Hematopoietic multipotent progenitor cell treated with erythropoietin and hydrocortisone succinate and interleukin-3 and kit ligand, for 8 days (in vitro differentiated cells): Measurements from ENCODE around the gene SPATA13.
A peak's percentile ranks its signal among the peaks of the same experiment; 100 is the strongest.
"Not testable (repeated sequence)": the region's sequence is repeated elsewhere in the genome, so short reads cannot be mapped to it uniquely, and the experiment has no call there.

Experiments used
- DNase-seq: peaks from one replicate; pipeline ENCODE4 v3.0.0-alpha.2; 2015

Gene SPATA13

DNA sequence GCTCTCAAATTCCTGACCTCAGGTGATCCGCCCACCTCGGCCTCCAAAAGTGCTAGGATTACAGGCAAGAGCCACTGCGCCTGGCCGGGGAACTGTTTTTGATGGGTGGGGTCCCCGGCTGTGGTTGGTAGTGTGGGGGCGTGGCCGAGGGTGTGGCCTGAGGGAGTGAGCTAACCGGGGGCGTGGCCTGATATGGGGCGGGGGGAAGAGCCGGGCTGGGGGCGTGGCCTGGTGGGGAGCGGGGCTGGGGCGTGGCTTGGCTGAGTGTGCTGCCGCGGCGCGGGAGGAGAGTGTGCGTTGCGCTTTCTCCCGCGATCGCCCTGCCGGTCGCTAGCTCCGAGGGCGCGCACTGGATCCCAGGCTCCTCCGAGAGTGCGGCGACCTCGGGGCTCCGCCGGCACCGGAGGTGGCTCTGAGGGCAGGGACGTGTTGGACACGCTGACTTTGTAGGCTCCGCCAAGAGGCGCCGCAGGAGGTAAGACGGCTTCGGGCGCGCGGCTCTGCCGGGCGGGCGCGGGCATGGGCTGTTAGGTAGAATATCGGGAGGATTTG, at the start of gene SPATA13:
SPATA13 (plus strand) TSS at position 263 of the 552 bp plus-strand sequence. CDS start 62,210 bp downstream, outside the sequence.
- peak; percentile 89 for DNase-seq

DNA sequence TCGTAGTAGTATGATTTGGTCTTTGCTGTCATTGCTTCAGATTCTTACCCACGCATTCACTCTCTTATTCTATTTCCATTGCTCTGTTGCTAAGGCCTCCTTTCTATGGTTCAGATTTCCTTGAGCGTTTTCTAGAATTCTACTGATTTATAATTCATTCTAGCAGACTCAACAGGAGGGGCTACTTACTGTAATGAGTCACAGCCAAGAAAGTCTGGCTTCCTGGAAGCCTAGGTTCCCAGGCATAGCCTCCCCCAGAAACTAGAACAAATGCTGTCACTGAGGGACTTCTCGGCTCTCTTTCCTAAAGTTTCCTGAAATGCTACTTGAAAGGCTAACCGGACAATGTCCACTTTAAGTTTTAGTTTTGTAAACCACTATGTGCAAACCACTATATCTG, 47.7 kb upstream of the SPATA13 start:
- DNase-seq, result no peak

DNA sequence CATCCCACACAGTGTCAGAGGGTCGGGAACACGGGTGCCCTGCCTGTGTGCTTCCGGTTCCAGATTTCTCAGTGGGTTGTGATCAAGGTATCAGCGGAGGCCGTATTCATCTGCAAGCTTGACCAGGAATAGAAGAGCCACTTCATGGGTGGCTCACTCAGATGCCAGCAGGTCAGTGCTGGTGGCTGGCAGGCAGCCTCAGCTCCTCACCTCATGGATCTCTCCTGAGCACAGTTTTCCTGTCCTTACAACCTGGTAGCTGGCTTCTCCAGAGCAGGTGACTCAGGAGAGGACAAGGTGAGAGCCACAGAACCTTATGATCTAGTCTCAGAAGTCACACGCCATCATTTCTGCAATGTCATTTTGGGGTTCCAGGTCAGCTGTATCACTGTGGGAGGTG, 44.8 kb upstream of the SPATA13 start:
- DNase-seq, result no peak

DNA sequence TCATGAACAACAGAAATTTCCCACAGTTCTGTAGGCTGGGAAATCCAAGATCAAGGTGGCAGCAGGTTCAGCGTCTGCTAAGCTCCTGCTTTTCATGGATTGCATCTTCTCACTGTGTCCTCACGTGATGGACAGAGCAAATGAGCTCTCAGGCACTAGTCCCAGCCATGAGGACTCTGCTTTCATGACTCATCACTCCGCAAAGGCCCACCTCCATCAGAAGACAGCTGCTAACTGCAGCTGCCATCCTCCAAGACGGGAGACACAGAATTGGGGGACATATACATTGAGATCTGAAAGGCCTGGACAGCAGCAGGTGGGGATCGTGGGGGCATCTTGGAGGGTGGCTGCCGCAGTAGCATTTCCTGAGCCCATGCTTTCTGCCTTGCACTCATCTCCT, 44.4 kb upstream of the SPATA13 start:
- DNase-seq, result no peak

DNA sequence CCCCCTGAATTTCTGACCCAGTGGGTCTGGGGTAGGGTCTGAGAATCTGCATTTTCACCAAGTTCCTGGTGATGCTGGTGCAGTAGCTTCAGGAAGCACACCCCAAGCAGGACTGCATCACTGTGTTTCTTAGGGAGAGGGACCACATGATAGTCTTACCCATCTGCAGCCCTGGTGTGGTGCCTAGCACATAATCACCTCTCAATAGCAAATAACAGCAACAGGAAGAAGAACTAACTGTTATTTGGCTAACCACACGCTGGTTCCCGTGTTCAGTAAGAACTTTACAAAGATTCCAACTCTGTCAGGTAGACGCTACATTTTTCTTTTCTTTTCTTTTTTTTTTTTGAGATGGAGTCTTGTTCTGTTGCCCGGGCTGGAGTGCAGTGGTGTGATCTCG, 41.9 kb upstream of the SPATA13 start:
- no peak for DNase-seq

DNA sequence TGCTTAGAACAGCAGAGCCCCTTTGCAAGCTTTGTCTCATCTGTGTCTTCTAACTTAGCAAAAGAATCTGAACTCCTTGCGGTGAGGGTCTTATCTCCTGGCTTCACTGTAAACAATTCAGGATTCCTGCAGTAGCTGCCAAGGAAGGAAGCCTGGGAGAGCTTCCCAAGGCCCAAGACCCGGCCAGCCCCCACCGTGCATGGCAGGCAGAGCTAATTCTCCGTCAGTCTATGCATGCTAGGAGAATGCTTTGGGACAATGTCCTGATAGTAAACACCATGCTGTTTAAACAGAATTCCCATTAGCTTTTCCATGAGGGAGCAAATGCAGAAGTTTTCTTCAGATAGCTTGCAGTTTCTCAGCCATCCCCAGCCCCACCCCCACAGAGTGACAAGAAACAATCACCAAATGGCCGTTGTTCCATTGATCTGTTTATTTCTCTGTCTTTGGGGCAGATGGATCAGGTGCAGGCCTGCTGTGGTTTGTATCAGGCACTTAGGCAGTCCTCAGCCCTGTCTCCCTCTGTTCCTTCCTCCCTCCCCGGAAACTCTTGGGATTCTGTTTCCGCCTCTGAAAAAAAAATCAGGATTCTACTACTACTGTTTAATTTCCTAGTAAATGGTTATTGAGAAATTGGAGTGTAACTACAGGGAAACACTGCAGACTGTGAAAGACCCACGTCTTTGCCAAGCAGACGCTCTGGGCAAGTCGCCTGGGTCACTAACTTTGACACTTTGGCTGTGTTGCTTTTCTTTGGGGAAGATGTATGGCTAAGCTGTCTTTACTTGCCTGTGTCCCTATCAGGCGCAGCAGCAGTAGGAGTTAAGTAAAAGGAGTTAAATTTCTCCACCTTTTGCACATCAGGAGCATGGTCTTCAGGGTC, 40.7 kb upstream of the SPATA13 start:
- no peak for DNase-seq

DNA sequence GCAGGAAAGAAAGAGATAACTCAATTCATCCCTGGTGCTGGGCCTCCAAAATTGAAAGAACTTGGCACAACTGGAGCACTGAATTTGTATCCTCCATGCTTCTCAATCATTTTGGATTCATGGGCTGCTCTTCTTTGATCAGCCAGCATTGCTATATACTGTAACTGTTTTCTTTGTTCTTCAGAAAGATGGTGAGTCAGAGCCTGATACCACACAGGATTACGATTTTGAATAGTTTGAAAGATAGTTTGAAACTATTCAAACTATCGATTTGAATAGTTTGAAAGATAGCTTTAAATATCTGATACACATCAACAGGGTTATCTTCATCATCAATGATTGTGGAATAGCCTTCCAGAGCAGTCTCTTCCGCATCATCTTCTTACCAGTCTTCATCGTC, 38.5 kb upstream of the SPATA13 start:
- not testable (repeated sequence) for DNase-seq

DNA sequence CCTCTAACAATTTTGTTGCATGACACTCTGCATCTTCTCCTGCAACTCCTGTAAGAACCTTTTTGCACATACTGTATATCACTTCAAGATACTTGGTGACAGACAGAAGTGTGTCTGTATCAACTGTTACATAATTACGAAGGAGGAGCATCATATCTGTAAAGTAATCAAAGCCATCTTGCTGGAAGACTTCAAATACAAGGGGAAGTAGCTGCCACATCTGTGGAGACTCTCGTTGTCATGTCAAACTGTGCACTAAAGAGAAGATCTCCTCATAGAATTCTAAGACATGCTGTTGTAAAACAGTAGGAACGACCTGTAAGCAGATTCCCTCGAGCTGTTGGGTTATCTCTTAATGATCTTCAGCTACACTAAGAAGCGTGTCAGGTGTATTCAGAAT, 38.0 kb upstream of the SPATA13 start:
- no peak for DNase-seq

DNA sequence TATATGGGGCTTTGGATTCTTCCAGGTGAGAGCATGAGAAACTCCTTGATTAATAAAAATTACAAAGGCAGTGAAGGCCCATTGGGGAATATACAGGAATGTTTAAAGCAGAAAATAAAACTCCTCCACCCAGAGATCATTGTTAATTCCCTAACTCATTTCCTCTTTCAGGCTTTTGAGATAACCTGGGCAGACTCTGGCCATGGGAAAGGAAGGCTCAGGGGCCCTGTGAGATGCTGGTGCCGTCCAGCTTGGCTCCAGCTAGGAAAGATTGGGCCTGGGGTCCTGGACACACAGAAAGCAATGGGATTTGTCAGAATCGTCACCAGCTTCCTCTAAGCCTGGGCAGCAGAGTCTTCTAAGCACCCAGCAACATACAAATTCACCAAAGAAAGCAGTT, 36.8 kb upstream of the SPATA13 start:
- DNase-seq, result no peak

DNA sequence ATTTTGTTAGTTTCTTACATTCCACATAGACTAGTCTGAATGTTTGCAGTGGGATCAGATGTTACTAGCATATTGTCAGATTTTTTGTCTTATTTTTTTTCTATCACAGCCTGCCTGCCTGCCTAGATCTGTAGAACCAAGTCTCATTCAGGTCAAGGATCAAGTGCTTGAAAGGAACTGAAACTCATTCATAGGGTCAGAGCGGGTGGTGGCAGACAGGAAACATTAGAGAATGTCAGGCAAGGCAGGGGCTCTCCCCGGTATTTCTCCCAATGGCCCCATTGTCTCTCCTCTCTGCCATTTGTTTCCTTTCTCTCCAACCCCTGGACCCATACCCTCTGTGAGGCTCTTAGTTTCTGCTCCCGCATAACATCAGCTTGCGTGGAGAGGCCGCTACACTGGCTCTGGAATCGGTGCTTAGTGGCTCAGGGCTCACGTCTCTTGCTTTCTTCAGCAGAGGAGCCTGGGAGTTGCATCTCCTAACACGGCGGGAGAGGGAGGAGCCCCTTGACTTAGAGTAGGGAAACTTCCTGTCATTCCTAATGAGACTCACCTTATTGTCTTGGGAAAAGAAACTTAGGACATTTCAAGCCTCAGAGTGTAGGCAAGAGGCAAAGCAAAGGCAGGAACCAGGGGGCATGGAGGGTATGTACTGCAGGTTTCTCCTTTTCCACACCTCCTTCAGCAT, 35.6 kb upstream of the SPATA13 start:
- DNase-seq, result no peak

DNA sequence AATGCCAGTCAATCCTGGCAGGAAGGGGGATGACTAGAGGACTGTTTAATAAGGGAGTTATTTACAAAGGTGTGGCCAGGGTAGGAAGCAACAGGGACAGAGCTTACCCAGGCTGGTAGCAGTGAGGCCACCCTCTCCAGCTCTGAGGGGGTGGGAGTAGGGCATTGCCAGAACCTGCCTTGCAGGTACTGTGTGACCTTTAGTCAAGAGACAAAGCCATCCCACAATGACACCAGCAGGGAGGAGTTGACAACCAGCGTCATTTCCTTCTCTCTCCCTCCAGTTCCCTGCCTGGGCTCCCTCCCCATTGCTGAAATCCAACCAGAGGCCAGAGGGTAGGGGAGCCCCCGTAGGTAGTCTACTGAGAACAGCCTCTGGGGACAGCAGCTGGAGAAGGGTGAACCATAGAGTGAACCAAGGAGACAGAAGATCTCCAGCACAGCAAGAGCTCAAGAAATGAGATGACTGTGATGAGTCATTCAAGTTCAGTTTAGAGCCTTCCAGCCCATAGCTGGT, 33.3 kb upstream of the SPATA13 start:
- no peak for DNase-seq

DNA sequence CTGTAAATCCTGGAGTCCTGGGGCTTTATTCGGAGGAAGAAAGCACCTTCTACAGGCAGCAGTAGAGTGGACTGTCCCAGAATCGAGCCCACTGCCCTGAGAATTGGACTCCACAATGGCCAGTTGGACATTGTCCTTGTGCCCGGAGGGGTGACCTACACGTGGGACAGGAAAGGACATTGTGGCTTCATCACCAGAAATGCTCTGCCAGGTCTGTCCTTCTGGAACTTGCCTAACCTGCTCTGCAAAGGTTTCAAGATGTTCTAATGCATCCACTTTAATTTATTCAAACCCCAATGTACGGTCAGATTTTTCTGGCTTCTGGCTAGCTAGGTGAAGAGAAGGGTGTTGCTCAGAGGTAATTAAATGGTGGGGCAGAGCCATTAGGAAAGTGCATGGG, 32.4 kb upstream of the SPATA13 start:
- DNase-seq, result no peak

DNA sequence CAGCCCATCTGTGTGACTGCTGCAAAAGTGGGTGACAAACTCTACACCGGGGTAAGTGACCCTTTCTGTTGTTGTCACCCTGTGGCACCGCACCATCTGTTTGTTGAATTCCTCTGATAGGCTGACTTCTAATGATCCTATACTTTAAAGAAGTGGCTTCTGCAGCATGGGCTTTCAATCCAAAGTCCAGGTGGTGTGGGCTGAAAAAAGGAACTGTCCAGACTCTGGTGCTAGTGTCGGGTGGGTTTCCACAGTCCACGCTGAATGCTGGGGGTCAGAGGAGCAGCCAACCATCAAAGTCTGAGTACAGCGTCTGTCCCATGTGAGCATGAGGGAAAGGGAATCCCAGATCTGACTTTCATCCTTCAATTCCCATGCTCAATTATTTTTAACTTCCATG, 31.6 kb upstream of the SPATA13 start:
- DNase-seq, result no peak

DNA sequence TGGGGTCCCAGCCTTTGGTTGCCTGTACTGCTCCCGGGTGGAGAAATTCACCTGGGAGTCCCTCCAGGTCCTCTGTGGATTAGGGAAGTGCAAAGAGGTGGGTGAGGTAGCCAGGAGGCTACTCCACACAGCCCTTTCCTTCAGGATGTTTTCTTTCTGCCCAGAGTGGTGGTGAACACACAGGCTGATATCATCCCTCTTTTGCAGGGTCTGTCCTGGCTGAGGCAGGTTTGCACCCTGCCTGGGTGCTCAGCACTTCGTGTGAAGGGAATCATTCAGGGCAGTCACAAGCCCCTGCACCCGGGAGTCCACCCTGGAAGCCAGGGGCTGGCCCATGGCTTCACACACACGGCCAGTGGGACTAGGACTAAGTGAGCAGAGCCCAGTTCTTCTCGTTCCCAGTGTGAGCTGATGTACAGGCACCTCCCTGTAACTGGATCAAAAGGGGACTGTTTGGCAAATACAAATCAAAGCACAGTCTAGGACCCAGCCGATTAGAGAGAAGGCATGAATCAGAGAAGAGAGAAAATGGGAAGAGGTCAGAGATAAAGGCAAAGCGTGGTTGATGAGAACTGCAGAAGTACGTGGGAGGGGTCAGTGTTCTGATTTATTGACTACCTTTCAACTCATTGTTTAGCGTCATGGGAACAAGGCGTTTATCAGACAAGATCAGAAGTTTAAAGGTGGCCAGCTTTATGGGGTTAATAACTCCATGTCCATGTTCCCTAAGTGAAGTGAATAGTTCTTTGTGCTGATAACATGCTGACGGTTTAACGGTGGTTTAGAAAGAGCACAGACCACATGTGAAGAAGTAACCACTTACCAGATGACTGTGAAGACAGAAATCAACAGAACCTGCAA, 30.4 kb upstream of the SPATA13 start:
- no peak for DNase-seq

DNA sequence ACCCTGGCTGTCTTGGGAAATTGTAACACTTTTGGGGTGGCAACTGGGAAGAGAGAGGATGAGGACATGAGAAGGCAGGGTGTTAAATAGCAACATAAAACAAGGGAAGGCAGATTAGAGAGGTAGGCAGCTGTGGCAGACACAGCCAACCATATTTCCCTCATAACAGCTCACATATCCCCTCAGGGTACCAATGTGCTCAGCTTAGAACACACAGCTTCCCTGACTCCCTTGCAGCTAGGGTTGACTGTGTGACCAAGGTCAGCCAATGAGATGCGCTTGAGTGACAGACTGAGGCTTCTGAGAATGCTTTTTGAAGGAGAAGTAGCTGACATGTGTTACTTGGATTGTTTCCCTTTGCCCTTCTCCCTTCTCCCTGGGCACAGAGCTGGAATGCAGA, 28.8 kb upstream of the SPATA13 start:
- DNase-seq, result no peak

DNA sequence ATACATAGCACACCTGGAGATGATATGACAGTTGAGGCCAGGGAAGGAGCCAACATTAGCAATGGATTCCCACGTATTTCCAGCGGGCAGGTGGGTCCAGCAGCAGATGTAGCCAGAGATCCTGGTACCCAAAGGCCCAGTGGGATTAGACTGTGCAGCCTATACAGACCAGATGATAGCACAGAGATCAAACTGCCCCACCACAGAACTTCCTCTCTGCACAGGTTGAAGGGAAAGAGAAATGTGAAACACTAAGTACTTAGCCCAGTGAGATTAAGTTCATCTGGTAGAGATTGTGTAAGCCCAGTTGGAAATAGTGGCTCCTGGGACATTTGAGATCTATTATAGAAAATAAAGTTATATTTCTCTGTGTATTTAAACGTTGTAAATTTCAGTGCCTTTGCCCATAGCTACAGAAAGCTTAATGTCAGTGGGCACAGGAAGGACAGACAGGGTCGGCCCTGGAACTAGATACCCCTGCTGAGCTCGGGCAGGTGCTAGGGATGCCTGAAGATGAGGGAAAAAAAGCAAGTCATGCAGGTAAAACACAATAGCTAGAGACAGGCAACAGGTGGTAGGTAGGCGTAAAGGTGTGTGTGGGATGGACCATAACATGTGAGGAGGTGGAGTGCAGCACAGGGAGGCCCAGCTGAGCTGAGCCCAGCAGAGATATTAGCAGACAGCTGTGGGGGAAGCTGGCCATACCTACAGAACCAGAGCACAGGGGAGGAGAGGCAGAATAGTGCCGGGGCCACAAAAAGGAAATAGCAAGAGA, 27.3 kb upstream of the SPATA13 start:
- DNase-seq, result no peak

DNA sequence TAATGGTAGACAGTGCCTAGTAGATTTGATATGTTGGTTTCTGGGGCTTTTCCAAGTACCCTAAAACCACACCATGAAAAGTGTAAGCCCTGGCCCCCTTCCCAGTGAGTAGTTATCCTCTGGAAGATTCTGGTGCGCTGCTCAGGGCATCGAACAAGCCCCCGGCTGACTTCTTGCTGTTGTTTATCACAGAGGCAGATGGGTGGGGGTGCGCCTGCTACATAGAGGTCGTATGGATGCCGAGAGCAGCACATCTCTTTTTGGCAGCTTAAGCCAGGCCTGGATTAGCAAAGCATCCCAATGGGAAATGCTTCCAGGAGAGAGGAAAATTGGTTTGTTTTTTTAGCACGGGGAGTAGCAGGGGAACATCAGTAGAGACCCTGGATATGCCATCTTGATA, 26.3 kb upstream of the SPATA13 start:
- DNase-seq, result no peak

DNA sequence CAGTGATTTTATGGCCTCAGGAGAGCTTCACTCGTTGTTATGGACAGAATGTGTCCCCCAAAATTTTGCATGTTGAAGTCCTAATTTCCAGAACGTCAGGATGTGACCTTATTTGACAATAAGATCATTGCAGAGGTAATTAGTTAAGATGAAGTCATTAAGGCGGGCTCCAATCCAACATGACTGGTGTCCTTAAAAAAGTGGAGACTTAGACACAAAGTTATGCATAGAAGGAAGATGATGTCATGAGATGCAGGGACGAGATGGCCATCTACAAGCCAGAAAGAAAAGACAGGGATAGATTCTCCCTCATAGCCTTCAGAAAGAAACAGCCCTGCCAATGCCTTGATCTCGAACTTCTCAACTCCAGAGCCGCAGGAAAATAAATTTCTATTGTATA, 25.8 kb upstream of the SPATA13 start:
- DNase-seq, result no peak

DNA sequence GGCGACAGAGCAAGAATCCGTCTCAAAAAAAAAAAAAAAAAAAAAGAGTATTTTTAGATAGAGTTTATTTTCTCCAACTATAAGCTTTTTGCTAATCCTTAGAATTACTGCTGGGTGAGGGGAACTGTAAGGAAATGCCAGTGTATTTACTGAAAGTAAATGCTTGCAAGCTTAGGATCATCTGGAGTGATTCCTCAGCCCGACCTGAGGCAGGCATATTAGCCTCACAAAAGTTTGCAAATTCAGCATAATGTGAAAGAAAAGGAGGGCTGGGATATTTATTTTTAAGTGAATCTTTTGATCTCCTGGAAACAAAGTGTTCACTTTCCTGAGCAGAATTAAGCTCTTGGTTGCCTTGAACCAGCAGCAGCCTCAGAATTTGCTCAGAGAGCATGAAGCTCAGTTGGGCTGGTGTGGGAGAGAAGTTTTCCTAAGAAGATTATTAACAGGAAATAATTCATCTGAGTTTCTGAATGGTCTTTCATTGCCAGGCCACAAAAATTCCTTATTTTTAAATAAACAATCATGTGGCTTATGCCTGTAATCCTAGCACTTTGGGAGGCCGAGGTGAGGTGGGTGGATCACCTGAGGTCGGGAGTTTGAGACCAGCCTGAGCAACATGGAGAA, 24.7 kb upstream of the SPATA13 start:
- no peak for DNase-seq

DNA sequence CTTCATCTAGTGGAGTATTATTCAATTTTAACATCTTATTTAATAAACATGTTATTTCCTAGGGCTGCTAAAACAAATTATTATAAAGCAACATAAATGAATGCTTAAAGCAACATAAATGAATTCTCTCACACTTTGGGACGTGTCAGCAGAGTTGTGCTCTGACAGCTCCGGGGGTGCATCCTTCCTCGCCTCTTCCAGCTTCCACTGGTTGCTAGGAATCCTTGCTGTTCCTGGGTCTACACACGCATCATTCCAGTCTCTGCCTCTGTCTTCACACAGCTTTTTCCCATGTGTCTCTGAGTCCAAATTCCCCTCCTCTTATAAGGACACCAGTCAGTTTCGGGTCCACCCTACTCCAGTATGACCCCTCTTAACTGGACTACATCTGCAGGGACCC, 21.6 kb upstream of the SPATA13 start:
- DNase-seq, result no peak

DNA sequence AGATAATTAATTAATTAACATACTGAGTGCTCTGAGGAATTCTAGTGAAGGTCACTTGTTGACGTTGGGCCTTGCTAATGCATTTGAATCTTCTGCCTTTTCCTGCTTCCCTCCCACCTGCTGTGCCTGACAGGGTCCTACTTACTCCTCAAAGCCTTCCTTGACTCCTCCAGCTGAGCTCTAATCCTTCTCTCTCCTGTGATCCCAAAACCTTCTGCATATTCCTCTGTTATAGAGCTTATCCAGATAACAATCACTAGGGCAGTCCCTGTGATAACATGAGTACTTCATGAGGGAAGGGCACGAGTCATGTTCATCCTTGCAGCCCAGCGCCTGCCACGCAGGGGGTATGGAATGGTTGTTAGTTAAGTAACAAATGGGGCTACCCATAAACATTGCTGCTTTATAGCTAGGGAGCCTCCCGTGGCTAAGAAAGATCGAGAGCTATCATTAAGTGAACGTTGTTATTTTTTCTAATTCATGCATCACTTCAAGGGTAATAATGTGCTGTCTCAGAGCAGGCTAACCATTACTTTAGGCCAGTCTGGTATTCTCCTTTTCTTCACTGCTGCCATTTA, 19.1 kb upstream of the SPATA13 start:
- DNase-seq, result no peak
